Stimulated activated CD4-positive, alpha-beta T cell treated with anti-CD3 and anti-CD28 coated beads, Interleukin-2, amount 100 ng/mL, for 48 hours (primary cell): ENCODE data around the gene PHF21B.
"Not testable (repeated sequence)": the region's sequence is repeated elsewhere in the genome, so short reads cannot be mapped to it uniquely, and the experiment has no call there.

Experiments used
- DNase-seq, 2 donors: peaks; one replicate each; pipeline ENCODE4 v3.0.0-alpha.2; 2020

PHF21B gene

GRCh38 chr22:44931077-44931540 is 78.7 kb downstream of the PHF21B start:
- no peak for DNase-seq

GRCh38 chr22:44930711-44931035 is 79.1 kb downstream of the PHF21B start:
- DNase-seq = no peak

- DNase-seq = no peak
Measured at GRCh38 chr22:44930016-44930710, 79.6 kb downstream of the PHF21B start.

GRCh38 chr22:44929359-44930015 is 80.3 kb downstream of the PHF21B start:
- DNase-seq = no peak

DNA sequence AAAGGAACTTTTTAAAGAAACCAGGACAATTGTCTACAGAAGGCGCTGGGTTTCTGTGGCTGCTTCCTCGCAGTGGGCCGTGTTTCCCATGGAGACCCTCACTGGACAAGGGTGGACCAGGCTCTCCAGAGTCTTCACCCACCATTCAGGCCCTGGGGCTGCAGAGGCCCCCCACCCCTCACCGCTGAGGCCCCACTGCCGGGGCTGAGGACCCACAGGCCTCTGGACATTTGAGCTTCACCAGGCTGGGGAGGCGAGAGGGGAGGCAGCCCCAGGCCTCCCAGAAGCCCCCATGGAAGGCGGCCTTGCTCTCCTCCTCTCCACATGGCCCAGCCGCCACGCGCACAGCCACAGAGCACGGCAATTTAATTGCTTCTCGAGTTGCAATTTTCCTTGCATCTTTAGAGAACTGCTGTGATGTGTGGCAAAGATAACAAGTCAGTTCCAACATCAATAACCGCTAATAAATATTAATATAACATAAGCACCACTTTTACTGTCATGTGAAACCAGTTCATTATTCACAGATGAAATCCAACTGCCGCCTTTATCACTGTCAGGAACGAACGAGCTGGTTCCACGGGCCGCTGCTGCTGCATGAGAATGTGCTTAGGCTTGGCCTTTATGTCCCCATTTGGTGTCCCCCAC is 81.0 kb downstream of the PHF21B start:
- no peak for DNase-seq

GRCh38 chr22:44928136-44928463 is 81.7 kb downstream of the PHF21B start:
- DNase-seq = no peak

GRCh38 chr22:44927463-44928135 is 82.2 kb downstream of the PHF21B start:
- no peak for DNase-seq

GRCh38 chr22:44926491-44927415 is 83.1 kb downstream of the PHF21B start:
- no peak for DNase-seq

DNA sequence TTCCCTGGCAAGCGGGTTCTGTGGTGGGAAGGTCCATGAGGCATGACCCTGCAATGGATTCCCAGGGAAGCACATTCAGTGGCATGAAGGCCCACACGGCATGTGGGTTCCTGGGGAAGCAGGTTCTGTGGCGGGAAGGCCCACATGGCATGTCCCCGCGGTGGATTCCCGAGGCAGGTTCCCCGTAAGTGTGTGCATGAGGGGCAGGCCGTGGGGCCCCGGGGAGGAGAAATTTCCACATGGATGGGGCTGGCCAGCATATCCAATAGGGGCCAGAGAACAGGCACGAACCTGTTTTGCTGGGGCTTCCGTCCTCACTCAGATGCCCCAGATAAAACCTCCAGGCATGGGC is 83.7 kb downstream of the PHF21B start:
- no peak for DNase-seq

DNA sequence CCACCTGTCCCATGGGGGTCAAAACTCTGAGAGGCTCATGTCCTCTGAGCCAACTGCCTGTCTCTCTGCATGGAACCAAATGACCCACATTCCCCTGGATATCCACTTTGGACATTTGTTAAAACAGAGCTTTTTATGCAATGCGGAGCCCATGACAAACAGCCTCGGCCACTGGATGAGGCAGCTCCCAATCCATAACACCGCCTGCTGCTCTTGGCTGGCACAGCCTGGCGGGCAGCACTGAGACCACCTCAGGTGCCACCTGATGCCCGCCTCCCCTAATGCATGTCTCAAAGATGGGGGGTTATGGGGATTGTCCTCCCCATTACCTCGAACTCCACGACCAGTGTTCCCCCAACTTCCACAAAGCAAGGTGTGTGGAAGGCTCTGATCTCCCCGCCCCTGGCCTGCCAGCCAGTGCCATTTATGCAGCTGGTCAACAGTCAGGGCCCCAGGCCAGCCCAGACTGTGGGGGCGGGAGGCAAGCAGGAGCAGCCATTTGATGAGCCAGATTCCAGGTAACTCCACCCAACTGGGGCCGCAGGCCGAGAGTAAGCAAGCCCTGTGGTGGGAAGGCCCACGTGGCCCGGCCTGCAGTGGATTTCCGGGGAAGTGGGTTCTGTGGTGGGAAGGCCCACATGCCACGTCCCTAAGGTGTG is 84.2 kb downstream of the PHF21B start:
- DNase-seq = no peak

DNA sequence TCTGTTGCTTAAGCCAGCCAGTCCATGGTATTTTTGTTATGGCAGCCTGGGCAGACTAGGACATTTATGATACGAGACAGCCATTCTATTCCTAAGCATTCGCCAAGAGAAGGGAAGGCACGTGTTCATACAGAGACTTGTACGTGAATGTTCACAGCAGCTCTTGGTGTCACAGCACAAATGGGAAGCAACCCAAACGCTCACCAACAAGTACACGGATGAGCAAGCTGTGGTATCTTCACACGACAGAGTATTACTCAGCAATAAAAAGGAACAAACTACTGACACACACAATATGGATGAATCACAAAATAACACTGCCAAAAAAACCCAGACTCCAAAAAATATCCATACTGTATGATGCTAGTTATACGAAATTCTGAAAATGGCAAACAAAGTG is 85.1 kb downstream of the PHF21B start:
- DNase-seq = no peak

GRCh38 chr22:44924098-44924497 is 85.7 kb downstream of the PHF21B start:
- DNase-seq = no peak

DNA sequence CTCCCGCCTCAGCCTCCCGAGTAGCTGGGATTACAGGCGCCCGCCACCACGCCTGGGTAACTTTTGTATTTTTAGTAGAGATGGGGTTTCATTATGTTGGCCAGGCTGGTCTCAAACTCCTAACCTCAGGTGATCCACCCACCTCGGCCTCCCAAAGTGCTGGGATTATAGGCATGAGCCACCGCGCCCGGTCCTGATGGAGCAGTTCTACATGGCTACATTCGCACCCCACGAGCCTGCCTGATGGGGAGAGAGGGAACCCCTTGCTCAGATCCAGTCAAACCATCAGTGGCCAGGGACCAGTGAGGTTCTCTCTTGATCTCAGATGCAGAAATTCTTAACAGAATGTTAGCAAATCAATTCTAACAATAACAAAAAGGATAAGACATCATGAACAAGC is 88.0 kb downstream of the PHF21B start:
- not testable (repeated sequence) for DNase-seq

GRCh38 chr22:44920183-44920582 is 89.6 kb downstream of the PHF21B start:
- no peak for DNase-seq

- no peak for DNase-seq
Measured at GRCh38 chr22:44919691-44920090, 90.1 kb downstream of the PHF21B start.

GRCh38 chr22:44918925-44919392 is 90.8 kb downstream of the PHF21B start:
- DNase-seq = no peak

GRCh38 chr22:44918166-44918924 is 91.5 kb downstream of the PHF21B start:
- DNase-seq = no peak

DNA sequence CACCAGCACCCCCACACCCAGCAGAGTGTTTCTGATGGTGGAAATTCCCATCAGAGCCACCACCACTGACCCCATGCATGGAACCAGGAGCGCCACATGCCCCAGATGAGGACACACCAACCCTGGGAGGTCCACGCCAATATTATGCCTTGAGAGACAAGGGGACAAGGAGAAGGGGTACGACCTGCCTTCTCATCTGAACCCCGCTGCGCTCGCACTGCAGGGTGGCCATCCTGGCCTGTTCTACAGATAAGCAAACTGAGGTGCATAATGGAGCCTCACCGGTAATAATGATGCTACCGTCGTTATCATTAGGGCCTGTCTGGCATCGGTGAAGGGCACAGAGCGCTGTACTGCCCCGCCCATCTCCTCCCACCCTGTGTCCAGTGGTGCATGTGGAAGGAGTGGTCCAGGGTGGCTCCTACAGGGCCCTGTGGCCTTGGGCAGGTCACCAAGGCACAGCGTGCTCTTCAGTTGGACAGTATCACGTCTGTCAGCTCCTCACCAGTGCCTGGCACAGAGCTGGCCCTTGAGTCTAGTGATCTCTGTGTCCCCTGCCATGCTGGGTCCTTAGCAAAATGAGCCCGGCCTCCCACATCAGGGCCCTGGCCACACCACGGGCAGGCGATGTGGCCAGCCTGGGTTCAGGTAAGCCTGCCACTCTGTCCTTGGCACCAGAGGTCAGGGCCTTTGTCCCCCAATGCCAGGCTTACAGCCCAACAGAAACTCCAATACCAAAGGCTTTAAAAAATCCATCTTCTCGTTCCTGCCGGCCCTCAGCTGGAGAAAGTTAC is 92.2 kb downstream of the PHF21B start:
- DNase-seq = no peak

GRCh38 chr22:44916281-44917231 is 93.2 kb downstream of the PHF21B start:
- no peak for DNase-seq
